HG03139 (cell line): ENCODE results near the gene HCFC1.

Experiments
- ATAC-seq: cut with Tn5 transposase; IDR thresholded peaks from one replicate; pipeline ENCODE4 v1.9.1; 2021; ENCODE audit not compliant: unreplicated experiment

HCFC1 gene

DNA sequence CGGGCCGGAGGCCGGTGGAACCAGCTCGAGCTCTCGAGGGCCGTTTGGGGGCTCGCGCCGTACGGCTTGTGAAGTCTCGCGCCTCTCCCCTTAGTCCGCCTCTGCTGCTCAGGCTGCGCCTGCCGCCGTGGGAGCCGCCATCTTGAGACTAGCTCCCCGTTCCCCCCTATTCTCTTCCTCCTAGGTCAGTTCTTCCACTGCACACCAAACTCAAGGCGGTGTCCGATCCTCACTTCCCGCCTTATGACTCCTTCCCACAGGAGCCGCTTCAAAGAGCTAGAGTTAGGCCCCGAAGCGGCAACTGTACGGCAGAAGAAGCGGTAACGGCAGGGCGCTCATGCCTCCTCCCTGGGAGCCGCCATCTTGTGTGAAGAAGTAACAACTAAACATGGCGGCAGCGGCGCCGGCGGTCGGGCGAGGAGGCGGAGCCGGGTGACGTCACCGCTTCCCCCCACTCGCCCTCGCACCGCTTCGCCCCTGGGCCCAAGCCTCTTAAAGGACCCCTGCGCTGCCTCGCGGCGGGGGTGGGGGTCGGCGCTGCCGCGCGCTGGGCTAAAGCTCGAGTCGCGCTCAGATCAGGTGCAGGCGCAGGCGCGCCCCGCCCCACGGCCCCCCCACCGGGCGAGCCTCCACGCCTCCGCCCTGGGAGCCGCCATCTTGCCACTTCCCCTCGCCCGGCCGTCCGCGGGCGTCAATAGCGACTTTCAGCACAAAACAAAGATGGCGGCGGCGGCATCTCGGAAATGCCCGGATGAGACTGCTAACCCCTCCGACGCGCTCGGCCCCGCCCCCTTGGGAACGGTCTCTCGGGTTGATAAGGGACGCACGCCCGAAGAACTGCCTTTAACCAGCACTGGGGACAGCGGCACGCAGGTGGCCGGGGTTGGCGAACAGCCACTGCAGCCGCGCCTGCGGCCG is at the start of gene HCFC1:
Gene HCFC1, minus strand, starts transcription at position 369 of the 918 bp plus-strand sequence. CDS start 978 bp downstream, outside the sequence.
- ATAC-seq = peak; percentile 37

DNA sequence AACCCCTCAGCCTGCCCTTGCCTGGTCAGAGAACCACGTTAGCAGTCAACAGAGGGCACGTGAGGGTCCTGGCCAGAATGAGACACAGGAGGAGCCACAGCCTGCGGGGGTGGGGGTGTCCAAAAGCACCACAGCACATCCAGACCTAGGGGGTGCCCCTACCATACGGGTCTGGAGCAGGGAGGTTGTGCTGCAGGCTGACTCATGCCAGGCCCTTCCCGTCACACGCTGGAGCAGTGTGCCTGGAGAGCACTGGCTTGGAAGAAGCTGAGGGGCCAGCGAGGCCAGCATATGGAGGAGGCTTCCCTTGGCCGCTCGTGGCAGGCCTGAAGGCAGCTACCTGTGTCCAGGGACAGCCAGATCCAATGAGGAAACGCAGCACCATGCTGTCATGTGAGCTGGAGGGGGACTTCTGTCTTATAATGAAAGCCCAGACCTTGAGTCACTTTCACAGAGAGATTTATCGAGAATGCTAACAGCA is 49.6 kb upstream of the HCFC1 start:
- ATAC-seq = no peak

DNA sequence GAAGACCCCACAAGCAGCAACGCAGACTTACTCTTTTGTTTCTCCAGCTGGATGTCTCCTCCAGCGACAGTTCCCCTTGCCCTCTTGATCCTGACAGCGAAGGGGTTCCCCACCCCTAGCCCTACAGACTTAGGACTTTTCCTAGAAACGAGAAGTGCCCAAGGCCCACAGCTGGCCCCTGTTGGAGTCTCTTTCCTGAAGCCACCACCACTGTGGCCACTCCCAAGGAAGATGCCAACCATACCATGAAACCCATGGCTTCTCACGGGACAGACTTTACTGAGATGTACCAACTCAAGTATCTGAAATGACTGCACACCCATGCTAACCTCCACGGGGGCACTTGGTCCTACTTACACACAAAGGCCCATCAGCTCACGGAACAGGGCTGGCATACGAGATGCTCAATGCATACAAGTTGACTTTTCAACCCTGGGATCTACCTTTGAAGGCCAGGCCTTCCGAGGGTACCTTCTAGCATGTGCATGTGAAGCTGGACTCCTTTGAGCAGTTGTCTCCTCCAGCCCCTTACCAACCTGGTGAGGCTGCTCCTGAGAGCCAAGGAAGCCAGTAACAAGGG is 49.0 kb upstream of the HCFC1 start:
- no peak for ATAC-seq

DNA sequence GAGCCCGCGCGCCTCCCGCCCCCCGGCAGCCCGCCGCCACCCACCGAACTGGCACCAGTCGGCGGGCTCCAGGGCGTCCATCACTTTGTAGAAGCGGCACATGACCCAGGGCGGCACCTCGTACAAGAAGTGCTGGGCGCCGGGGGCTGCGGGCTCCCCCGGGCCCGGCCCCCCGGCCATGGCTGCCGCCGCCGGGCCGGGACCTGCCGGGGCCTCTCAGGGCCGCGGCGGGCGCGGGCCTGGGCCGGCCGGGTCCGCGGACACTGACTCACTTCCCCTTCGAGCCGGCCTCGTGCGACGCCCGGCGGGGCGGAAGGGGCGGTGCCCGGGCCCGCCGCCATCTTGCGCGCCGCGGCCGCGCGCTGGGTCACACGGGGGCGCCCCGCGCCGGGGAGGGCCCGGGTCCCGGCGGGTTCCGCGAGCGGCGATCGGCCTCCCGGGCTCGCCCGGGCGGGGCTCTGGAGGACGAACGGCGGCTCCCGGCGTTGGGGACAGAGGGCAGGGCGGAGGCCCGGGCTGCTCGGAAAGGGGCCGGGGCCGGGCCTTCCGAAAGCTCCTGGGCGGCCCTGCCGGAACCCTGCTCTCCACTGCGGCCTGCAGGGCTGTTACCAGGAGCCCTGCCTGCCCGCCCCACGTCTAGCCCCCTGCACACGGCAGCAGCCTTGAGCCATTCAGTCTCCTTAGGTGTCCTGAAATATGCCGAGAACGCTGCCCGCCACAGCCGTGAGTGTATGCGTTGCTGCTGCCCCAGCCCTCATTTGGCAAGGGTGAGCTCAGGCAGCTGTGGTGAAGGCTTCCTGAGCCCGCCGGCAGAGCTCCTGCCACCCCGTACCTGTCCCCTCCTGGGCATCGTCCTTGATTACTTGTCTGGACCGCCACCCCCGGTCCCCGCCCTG is 48.3 kb upstream of the HCFC1 start, which contains the start of gene IRAK1:
Gene IRAK1, minus strand, starts transcription at position 270 of the 896 bp plus-strand sequence. Its CDS starts 90 bp downstream, at position 180.
- ATAC-seq = peak; percentile 58

DNA sequence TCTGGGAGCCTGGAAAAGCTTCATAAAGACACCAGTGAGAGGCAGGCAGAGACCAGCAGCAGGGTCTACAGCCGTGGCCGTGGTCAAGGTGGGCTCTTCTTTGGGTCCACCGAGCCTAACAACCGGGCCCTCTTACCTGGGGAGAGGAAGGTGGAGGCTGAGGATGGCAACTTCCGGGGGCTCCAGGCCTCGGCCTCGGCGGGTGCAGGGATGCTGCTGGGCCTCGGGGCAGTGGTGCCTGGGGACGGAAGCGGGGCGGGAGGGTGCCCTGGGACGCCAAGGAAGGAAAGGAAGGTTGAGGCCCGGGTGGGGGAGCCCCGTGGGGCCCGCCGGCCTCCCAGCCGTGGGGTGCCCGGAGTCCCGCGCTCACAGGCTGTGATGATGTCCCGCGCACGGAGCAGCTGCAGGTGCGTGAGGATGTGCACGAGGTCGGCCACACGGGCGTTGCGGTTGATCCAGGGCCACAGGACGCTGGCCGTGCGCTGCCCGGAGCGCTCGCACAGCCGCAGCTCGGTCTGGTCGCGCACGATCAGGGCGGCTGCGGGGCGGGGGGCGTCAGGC is 47.5 kb upstream of the HCFC1 start:
- ATAC-seq = peak; percentile 14

DNA sequence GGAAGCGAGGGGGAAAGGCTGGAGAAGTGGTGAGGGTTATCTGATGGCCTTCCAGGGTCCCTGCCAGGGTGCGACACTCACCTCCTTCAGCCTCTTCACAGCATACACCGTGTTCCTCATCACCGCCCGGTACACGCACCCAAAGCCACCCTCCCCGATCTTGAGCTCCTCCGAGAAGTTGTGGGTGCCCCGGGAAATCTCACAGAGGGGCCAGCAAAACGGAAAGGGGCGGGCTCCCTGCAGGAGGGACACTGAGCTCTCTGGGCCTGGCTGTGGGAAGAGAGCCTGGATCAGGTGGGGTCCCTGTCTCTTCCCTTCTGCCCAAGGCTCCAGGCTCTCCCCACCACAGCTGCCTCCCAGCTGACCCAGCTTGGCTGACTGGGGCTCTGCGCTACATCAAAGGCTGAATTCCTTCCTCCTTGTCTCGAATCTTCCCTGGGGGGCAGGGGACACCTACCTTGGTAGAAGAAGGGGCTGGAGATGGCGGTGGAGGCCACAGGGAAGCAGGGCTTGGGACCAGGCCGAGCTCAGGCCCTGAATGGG is 47.0 kb upstream of the HCFC1 start:
- ATAC-seq = no peak

DNA sequence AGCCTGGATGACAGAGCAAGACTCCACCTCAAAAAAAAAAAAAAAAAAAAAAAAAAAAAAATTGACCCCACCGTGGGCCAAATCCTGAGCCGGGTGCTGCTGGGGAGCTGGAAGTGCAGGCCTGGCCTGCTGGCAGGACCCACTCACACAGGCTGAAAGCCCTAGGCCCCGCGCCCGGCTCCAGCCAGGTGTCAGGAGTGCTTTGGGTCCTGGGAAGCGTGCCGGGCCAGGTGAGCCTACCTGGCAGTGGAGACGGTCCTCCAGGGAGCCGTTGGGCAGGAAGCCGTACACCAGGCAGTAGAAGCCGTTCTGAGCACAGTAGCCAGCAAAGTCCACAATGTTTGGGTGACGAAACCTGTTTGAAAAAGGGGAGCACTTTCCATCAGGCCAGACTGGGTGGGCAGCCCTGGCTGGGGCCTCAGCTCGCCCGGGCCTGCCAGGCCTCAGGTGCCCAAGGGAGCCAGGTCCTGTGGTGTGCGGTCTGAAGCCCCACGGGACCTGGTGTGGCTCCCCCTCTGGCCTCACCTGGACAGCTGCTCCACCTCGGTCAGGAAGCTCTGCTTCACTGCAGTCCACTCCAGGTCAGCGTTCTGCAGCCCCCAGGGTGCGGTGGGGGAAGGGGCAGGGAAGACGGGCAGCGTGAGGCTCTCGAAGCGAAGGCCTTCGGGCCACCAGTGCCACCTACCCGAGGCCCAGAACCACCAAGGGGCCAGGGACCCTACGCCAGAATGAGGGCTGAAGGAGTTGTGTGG is 46.3 kb upstream of the HCFC1 start:
- no peak for ATAC-seq

DNA sequence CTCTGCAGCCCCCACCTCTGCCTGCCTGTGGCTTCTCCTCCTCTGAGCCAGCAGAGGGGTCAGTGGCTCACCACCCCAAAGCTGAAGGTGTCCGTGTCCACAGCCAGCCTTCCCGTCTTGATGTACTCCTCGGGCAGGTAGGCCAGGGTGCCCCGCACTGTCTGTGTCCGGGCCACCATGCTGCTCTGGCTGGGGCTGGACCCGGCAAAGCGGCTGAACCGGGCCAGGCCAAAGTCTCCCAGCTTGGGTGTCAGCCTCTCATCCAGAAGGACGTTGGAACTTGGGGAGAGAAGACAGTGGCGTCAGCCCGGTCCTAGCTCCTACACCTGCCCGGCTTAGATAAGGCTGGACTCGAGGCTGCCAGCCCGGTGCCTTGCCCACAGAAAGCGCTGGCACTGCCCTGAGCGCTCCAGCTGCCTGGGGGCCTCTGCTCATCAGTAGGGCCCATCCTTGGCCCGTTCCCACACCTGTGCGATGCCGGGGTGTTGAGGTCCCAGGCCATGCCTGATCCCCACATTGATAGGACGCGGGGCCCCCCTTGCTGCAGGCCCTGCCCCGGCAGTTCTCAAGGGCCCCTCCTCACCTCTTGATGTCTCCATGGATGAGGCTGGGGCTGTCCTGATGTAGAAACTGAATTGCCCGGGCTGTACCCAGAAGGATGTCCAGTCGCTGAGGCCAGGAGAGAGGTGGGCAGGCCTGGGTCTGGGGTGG is 44.9 kb upstream of the HCFC1 start:
- no peak for ATAC-seq

DNA sequence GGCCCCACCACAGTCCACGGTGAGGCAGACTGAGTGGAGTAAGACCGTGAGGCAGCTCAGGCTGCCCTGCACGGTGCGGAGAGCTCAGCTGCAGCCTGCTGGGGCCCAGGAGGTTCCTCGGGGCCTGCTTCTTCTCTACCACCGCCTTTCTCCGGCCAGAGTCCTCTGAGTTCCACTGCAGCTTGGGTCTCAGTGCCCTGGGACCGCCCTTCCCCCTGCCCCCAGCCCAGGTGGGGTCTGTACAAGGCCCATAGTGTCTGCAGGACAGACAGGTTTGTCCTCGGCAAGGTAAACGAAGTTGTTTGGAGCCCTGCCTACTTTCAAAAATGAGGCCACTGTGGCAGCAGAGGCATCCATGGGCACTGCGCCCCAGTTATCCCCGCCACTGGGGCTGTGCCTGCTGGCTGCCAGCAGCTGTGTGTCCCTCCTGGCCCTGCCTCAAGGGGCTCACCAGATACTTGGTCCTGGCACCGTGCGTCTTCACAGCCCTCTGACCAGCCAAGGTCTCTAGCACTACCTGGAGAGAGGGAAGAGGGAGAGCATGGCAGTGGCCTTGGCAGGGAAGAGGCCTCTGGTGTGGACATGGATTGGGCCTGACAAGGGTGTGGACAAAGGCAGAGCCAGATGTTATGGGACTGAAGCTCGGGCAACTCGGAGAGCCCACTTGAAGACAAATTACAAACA is 44.1 kb upstream of the HCFC1 start:
- ATAC-seq = no peak

DNA sequence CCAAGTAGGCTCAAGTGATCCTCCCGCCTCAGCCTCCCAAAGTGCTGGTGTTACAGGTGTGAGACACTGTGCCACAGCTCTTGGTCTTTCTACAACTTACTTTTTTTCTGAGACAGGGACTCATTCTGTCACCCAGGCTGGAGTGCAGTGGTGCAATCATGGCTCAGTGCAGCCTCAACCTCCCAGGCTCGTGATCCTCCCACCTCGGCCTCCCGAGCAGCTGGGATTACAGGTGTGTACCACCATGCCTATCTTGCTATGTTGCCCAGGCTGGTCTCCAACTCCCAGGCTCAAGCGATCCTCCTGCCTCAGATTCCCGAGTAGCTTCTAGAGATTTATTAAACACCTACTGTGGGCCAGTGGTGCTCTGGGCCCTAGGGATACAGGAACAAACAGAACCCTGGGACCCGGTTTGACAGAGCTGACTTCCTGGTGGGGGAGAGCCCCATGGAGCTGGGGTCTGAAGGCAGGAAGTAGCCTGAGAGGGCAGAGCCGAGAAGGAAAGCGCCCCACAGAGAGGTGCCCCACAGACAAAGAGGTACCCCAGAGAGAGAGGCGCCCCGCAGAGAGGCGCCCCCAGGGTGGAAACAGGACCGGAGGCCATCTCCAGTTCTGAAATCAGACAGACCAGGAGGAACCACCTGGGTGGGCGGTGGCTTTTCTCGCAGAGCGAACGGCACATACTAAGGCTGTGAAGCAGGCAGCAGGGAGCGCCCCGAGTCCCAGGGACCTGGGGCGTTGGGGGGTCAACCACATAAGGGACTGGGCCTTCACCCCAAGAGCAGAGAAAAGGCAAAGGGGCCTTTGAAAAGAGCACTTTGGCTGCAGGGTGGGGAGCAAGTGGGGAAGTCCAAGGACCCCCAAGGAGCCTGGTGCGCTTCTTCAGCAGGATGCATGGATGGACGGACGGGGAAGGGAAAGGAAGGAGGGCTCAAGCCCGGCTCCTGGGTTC is 43.1 kb upstream of the HCFC1 start:
- ATAC-seq = no peak

DNA sequence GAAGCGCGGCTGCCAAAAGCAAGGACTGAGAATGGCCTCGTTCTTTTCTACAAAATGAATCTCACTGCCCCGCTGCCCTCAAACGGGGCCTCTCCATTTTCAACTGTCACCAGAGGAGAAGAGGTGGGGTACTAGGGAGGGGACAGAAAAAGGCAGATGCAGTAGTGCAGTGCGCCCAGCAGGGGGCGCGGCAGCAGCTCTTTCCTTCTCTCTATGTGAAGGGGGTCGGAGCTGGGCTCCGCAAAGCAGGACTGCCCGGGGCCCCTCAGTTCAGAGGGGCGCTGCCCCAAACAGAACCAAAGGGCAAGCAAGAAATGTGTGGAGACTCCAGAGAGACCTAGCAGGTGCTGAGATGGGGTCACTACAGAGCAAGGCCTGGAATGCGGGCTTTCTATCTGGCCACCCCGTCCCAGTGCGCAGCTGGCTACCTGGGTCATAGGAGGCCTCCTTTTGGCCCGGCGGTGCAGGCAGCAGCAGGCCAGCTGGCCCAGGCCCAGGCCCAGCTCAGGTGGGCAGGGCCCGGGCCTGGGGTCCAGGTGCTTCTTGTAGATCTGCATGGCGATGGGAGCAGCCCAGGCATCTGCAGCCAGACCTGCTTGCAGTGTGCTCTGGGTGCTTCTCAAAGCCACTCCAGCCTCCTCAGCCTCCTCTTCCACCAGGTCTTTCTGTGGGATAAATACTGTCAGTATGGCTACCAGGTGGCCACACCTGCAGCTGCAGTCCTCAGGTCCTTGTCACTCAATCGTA is 42.2 kb upstream of the HCFC1 start:
- no peak for ATAC-seq

DNA sequence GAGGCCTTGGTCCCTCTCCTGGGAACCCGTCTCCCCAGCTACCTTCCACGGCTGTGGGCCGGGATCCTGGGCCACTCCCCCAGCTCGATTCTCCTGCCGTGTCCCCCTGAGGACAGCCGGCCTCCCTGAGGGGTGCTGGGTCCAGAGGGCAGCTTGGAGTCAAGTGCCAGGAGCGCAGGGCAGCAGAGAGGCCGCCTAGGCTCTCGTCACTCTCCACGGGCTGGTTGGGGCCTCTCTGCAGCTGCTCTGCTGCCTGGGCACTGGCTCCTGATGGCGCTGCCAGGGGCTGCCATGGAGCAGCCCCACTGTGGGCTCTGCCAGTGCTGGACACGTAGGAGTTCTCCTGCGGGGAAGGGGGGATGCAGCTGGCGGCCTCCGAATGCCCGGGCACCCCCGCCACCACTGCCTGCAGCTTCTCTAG is 41.4 kb upstream of the HCFC1 start:
- no peak for ATAC-seq

DNA sequence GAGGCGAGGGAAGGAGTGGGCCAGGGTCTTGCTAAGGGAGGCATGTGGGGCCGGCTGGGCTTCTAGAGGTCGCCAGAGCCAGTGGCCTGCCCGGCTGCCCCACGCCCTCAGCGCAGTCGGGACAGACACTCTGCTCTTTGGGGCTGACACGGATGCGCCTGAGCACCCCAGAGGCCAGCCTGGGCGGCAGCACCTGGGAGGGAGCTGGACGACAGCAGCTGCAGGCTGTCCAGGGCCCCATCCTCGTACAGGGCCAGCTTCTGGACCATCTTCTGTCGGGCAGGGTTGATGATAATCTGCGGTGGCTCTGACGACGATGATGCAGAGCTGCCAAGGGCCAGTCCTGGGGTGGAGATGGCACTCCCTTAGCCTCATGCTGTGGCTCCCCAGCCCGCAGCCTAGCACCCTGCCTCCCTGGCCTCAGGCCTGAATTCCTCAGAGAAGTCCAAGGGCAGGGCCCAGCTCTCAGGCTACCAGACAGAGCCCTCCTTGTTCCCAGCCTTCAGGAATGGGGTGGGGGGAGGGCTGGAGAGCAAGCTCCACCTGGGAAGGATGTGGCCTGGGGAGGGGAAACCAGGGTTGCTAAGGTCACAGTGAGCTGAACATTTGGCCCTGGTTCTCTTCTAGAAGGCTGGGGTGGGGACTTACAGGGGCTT is 40.8 kb upstream of the HCFC1 start:
- ATAC-seq = no peak

DNA sequence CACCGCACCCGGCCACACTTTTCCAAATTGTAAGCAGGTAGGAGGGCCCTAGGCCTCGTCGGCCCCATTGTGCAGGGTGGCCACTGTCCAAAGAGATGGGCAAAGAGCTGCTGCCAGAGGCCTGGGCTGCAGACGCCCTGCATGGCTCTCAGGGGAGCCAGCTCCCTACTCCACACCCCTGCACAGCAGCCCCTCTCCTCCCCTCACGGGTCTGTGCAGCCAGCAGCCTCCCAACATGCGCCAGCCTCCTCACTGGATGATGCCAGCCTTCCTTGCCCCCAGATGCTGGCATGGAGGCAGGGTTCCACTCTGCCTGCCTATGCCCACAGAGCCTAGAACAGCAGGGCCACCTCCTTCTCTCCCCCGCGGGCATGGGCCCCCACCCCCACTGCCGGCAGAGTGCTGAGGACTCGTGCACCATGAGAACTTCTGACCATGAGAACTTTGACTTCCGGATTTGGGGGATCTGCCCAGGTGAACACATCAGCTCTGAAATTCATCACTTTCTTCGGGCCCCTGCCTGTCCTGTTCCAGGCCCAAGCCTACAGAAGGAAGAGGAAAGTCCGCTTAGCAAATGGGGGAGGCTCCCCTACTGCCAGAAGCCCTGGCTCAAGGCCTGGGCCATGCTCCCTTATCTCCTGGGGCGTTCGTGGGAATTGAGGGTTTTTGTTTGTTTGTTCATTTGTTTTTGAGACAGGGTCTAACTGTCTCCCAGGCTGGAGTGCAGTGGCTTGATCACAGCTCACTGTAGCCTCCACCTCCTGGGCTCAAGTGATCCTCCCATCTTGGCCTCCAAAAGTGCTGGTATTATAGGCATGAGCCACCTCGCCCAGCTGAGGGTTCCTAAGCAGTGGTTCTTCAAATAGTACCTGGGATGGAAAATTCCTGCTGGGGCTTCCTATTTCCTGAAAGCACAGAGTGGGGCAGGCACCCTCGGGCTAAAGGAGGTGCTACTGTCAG is 40.0 kb upstream of the HCFC1 start:
- ATAC-seq = no peak
